Keratinocyte (primary cell): ENCODE measurements around the gene OR7A10.

ENCODE experiments used
- CTCF ChIP-seq, 3 experiments: IDR thresholded peaks in 1 of 3; conservative IDR thresholded peaks in 1 of 3; optimal IDR thresholded peaks in 1 of 3; 2 replicates in 2 of 3; 3 replicates in 1 of 3; pipeline versions ENCODE3 to v1.5.1; 2011; ENCODE audit warnings: low read length in 3 of 3, mild to moderate bottlenecking in 3 of 3, moderate library complexity in 2 of 3, control low read depth in 1 of 3, inconsistent platforms in 1 of 3; ENCODE audit not compliant: insufficient read depth in 2 of 3; ENCODE audit errors: extremely low read depth in 1 of 3
- EZH2 ChIP-seq: IDR thresholded peaks from one replicate; pipeline ENCODE4 v1.6.1; 2012; ENCODE audit warnings: inconsistent platforms, mild to moderate bottlenecking, low read length, moderate library complexity

GRCh38 chr19:14795078-14795721, 53.5 kb downstream of the OR7A10 start:
- TF ChIP-seq CTCF (optimal IDR thresholded peaks at IDR 0.05 in 1 of 3, IDR thresholded peaks at IDR 0.05 in 1 of 3, conservative IDR thresholded peaks at IDR 0.05 in 1 of 3; ENCODE audit: extremely low read depth in 1 of 3, insufficient read depth in 2 of 3, low read length in 3 of 3), result no peak
- no peak for TF ChIP-seq EZH2
